ENCODE measurements around the gene FBL. TPM values are rescaled to one million over a fixed set of nuclear protein-coding genes. Genes with fewer than 3 reads are reported as not detected.

FBL gene
- total and polyA plus RNA-seq, 4 donors, result 23.3 to 96.2 (median 57.7) TPM

DNA sequence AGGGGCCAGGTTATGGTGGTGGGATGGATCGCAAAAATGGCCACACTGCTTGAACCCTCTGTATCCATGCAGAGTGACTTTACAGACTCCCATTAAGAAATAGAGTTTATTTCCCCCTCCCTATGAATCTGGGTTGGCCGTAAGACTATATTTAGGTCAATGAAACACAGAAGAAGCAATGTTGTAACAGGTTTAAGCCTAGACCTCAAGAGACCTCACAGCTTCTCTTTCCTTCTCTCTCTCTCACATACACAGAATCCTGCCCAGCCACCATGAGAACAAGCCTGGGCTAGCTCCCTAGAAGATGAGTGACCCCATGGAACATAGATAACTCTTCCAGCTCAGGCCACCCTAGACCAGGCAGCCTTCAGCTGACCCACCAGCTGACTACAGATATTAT, 21.0 kb upstream of the FBL start:
- Histone ChIP-seq H3K4me3 (ENCODE audit: low read depth in 1 of 3, low read length in 3 of 3) (no peak overlapping the region), H3K27ac (ENCODE audit: low read depth in 1 of 2, low read length in 2 of 2) (no peak overlapping the region), H3K27me3 (ENCODE audit: control insufficient read depth in 4 of 4, insufficient read depth in 4 of 4, low read length in 3 of 4) (no peaks in the 10 kb centered on the region), H3K4me1 (ENCODE audit: control insufficient read depth in 4 of 4, insufficient read depth in 4 of 4, low read length in 3 of 4) (no peaks in the 10 kb centered on the region), H3K9ac (ENCODE audit: low read depth in 1 of 2, low read length in 2 of 2) (no peak overlapping the region), H3K9me3 (ENCODE audit: control insufficient read depth in 4 of 4, low read length in 3 of 4) (no peaks in the 10 kb centered on the region), H3K36me3 (ENCODE audit: control insufficient read depth in 4 of 4, insufficient read depth in 3 of 4, low read depth in 1 of 4, low read length in 3 of 4) (no peaks in the 10 kb centered on the region)
- WGBS, result 94% methylated on average over 2 of the region's 2 CpGs
- TF ChIP-seq FOXA2 (IDR thresholded peaks at IDR 0.05) (no peak), SP1 (IDR thresholded peaks at IDR 0.05) (no peak), TAF1 (conservative IDR thresholded peaks at IDR 0.05) (no peak), FOXA1 (IDR thresholded peaks at IDR 0.05) (no peak), RAD21 (IDR thresholded peaks at IDR 0.05) (no peak), EGR1 (IDR thresholded peaks at IDR 0.05; ENCODE audit: low read depth in 2 of 2) (no peak), CTCF (IDR thresholded peaks at IDR 0.05; ENCODE audit: low read depth, low read length, missing input control) (no peak), HNF4G (IDR thresholded peaks at IDR 0.05) (no peak), RXRA (IDR thresholded peaks at IDR 0.05) (no peak), NR2F2 (IDR thresholded peaks at IDR 0.05) (no peak)
- TF ChIP-seq, protein P1, sequence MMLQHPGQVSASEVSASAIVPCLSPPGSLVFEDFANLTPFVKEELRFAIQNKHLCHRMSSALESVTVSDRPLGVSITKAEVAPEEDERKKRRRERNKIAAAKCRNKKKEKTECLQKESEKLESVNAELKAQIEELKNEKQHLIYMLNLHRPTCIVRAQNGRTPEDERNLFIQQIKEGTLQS (IDR thresholded peaks at IDR 0.05), result no peak
- TF ChIP-seq, protein P2, sequence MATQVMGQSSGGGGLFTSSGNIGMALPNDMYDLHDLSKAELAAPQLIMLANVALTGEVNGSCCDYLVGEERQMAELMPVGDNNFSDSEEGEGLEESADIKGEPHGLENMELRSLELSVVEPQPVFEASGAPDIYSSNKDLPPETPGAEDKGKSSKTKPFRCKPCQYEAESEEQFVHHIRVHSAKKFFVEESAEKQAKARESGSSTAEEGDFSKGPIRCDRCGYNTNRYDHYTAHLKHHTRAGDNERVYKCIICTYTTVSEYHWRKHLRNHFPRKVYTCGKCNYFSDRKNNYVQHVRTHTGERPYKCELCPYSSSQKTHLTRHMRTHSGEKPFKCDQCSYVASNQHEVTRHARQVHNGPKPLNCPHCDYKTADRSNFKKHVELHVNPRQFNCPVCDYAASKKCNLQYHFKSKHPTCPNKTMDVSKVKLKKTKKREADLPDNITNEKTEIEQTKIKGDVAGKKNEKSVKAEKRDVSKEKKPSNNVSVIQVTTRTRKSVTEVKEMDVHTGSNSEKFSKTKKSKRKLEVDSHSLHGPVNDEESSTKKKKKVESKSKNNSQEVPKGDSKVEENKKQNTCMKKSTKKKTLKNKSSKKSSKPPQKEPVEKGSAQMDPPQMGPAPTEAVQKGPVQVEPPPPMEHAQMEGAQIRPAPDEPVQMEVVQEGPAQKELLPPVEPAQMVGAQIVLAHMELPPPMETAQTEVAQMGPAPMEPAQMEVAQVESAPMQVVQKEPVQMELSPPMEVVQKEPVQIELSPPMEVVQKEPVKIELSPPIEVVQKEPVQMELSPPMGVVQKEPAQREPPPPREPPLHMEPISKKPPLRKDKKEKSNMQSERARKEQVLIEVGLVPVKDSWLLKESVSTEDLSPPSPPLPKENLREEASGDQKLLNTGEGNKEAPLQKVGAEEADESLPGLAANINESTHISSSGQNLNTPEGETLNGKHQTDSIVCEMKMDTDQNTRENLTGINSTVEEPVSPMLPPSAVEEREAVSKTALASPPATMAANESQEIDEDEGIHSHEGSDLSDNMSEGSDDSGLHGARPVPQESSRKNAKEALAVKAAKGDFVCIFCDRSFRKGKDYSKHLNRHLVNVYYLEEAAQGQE (IDR thresholded peaks at IDR 0.05), result no peak
- DNase-seq (ENCODE audit: low spot score), result no peak

GRCh38 chr19:39865953-39866352, 19.8 kb upstream of the FBL start:
- no peak overlapping the region for H3K9ac ChIP-seq (ENCODE audit: low read depth in 1 of 2, low read length in 2 of 2)
- no peak for DNase-seq (ENCODE audit: low spot score)
- WGBS, result 87% methylated on average over 5 of the region's 5 CpGs
- no peak for TF ChIP-seq TAF1 (conservative IDR thresholded peaks at IDR 0.05)
- no peak for TF ChIP-seq HNF4A (conservative IDR thresholded peaks at IDR 0.05)
- no peak for TF ChIP-seq YY1 (IDR thresholded peaks at IDR 0.05)
- TF ChIP-seq, protein P3, sequence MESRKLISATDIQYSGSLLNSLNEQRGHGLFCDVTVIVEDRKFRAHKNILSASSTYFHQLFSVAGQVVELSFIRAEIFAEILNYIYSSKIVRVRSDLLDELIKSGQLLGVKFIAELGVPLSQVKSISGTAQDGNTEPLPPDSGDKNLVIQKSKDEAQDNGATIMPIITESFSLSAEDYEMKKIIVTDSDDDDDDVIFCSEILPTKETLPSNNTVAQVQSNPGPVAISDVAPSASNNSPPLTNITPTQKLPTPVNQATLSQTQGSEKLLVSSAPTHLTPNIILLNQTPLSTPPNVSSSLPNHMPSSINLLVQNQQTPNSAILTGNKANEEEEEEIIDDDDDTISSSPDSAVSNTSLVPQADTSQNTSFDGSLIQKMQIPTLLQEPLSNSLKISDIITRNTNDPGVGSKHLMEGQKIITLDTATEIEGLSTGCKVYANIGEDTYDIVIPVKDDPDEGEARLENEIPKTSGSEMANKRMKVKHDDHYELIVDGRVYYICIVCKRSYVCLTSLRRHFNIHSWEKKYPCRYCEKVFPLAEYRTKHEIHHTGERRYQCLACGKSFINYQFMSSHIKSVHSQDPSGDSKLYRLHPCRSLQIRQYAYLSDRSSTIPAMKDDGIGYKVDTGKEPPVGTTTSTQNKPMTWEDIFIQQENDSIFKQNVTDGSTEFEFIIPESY (IDR thresholded peaks at IDR 0.05), result no peak
- TF ChIP-seq FOXA2 (IDR thresholded peaks at IDR 0.05), result no peak
- no peak for TF ChIP-seq JUND (IDR thresholded peaks at IDR 0.05)
- TF ChIP-seq GABPA (IDR thresholded peaks at IDR 0.05 in 1 of 2, conservative IDR thresholded peaks at IDR 0.05 in 1 of 2), result no peak
- TF ChIP-seq HNF4G (IDR thresholded peaks at IDR 0.05), result no peak
- TF ChIP-seq, protein P1 (IDR thresholded peaks at IDR 0.05), result no peak
- TF ChIP-seq, protein P2 (IDR thresholded peaks at IDR 0.05), result no peak
- TF ChIP-seq RXRA (IDR thresholded peaks at IDR 0.05), result no peak
- no peak for TF ChIP-seq EGR1 (IDR thresholded peaks at IDR 0.05; ENCODE audit: low read depth in 2 of 2)
- no peak for TF ChIP-seq SP1 (IDR thresholded peaks at IDR 0.05)
- no peak for TF ChIP-seq NR2F2 (IDR thresholded peaks at IDR 0.05)
- no peaks in the 10 kb centered on the region for H3K27me3 ChIP-seq (ENCODE audit: control insufficient read depth in 4 of 4, insufficient read depth in 4 of 4, low read length in 3 of 4)
- no peaks in the 10 kb centered on the region for H3K4me1 ChIP-seq (ENCODE audit: control insufficient read depth in 4 of 4, insufficient read depth in 4 of 4, low read length in 3 of 4)
- no peaks in the 10 kb centered on the region for H3K9me3 ChIP-seq (ENCODE audit: control insufficient read depth in 4 of 4, low read length in 3 of 4)
- H3K4me3 ChIP-seq (ENCODE audit: low read depth in 1 of 3, low read length in 3 of 3), result no peak overlapping the region
- no peak overlapping the region for H3K27ac ChIP-seq (ENCODE audit: low read depth in 1 of 2, low read length in 2 of 2)
- no peaks in the 10 kb centered on the region for H3K36me3 ChIP-seq (ENCODE audit: control insufficient read depth in 4 of 4, insufficient read depth in 3 of 4, low read depth in 1 of 4, low read length in 3 of 4)

Data from liver (tissue), 9 donors.